HG03520 (cell line): Measurements from ENCODE around the gene SLC28A1.

Experiments
- ATAC-seq: cut with Tn5 transposase; IDR thresholded peaks from one replicate; pipeline ENCODE4 v1.9.1; 2021; ENCODE audit warnings: mild to moderate bottlenecking, moderate library complexity; ENCODE audit not compliant: unreplicated experiment

Gene SLC28A1

GRCh38 chr15:84929795-84930603, 45.5 kb downstream of the SLC28A1 start:
- ATAC-seq: no peak

- no peak for ATAC-seq
Observed at GRCh38 chr15:84934942-84935729, 50.7 kb downstream of the SLC28A1 start.

GRCh38 chr15:84937144-84937543, 52.7 kb downstream of the SLC28A1 start:
- no peak for ATAC-seq

GRCh38 chr15:84938726-84939125, 54.3 kb downstream of the SLC28A1 start:
- ATAC-seq: no peak

GRCh38 chr15:84940399-84940798, 55.9 kb downstream of the SLC28A1 start:
- no peak for ATAC-seq

GRCh38 chr15:84942456-84942855, 58.0 kb downstream of the SLC28A1 start:
- no peak for ATAC-seq

GRCh38 chr15:84944311-84944710, 59.8 kb downstream of the SLC28A1 start:
- no peak for ATAC-seq

- no peak for ATAC-seq
Observed at GRCh38 chr15:84944861-84945260, 60.4 kb downstream of the SLC28A1 start.

- no peak for ATAC-seq
Observed at GRCh38 chr15:84946772-84947489, 62.5 kb downstream of the SLC28A1 start.

GRCh38 chr15:84947947-84948830, 63.7 kb downstream of the SLC28A1 start:
- ATAC-seq: no peak

- ATAC-seq: no peak
Observed at GRCh38 chr15:84949043-84949442, 64.6 kb downstream of the SLC28A1 start.

- ATAC-seq: no peak
Observed at GRCh38 chr15:84949845-84950569, 65.5 kb downstream of the SLC28A1 start.

- no peak for ATAC-seq
Observed at GRCh38 chr15:84950570-84951111, 66.2 kb downstream of the SLC28A1 start.

- ATAC-seq: no peak
Observed at GRCh38 chr15:84951736-84952135, 67.3 kb downstream of the SLC28A1 start.

GRCh38 chr15:84953136-84953535, 68.7 kb downstream of the SLC28A1 start:
- ATAC-seq: no peak

GRCh38 chr15:84953726-84954125, 69.3 kb downstream of the SLC28A1 start:
- ATAC-seq: no peak

GRCh38 chr15:84955089-84955848, 70.8 kb downstream of the SLC28A1 start:
- no peak for ATAC-seq

GRCh38 chr15:84956199-84956598, 71.7 kb downstream of the SLC28A1 start:
- ATAC-seq: no peak
